AG10803 (cell line): Measurements from ENCODE around the gene RBM4.
"Not testable (repeated sequence)": the region's sequence is repeated elsewhere in the genome, so short reads cannot be mapped to it uniquely, and the experiment has no call there.

Source experiments
- DNase-seq: peaks from one replicate; pipeline ENCODE4 v3.0.0; 2010; ENCODE audit warnings: low read depth
- H3K4me3 ChIP-seq: 2 replicates; pipeline ENCODE4 v1.5.1; 2011; ENCODE audit warnings: mild to moderate bottlenecking, low read length, control low read depth
- TF ChIP-seq, protein P1 (sequence below): conservative IDR thresholded peaks from 2 replicates; pipeline ENCODE4 v1.5.1; 2011; ENCODE audit warnings: mild to moderate bottlenecking, low read length, control low read depth, inconsistent platforms

The RBM4 gene

DNA sequence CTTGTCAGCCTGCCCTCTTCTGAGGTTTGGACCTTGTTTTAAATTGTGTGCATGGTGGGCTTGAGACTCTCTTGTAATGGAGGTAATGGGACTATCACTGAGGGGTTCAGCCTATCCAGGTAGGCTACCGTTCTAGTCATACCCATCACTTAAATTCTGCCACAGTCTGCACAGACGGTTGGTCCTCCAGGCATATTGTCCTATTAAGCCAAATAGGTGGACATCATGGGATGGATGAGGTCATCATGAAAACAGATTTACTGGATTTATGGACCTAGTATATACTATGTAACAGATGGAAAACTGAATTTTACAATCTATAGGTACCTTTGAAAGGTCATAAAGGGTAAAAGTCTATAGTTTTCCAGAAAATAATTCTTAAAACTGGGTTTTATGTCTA lies 9.1 kb upstream of the RBM4 start:
- no peak overlapping the region for H3K4me3 ChIP-seq
- no peak for DNase-seq
- TF ChIP-seq, protein P1, sequence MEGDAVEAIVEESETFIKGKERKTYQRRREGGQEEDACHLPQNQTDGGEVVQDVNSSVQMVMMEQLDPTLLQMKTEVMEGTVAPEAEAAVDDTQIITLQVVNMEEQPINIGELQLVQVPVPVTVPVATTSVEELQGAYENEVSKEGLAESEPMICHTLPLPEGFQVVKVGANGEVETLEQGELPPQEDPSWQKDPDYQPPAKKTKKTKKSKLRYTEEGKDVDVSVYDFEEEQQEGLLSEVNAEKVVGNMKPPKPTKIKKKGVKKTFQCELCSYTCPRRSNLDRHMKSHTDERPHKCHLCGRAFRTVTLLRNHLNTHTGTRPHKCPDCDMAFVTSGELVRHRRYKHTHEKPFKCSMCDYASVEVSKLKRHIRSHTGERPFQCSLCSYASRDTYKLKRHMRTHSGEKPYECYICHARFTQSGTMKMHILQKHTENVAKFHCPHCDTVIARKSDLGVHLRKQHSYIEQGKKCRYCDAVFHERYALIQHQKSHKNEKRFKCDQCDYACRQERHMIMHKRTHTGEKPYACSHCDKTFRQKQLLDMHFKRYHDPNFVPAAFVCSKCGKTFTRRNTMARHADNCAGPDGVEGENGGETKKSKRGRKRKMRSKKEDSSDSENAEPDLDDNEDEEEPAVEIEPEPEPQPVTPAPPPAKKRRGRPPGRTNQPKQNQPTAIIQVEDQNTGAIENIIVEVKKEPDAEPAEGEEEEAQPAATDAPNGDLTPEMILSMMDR, result no peak

DNA sequence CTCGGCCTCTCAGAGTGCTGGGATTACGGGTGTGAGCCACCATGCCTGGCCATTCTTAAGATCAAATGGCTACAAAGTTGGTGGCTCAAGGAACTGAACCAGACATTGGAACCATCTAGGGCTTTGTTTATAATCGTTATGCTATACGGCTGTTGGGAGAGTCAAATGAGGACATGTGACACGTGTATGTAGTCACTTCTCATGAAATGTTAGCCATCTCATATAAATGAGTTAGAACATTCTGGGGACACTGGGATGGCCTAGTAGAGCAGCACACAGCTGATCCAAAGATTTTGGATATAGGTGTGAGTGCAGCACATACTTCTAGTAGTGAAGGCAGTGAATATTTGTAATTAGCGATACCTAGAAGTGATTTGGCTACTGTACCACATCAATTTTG lies 6.6 kb upstream of the RBM4 start:
- no peak overlapping the region for H3K4me3 ChIP-seq
- DNase-seq, result no peak
- TF ChIP-seq, protein P1, result no peak

DNA sequence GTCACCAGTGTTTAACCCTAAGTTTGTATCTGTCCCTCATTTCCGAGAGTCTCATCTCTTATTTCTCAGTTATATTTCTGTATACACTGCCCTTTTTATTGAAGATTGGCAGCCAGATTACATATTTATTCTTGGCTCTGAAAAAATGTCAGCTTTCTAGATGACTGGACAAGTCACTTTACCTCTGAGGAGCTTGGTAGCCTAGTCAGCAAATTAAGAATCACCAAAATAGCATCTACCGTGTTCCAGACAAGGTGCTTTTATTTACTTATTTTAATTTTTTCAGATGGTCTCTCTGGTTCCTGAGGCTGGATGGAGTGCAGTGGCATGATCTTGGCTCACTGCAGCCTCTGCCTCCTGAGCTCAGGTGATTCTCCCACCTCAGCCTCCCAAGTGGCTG lies 5.6 kb upstream of the RBM4 start:
- H3K4me3 ChIP-seq, result no peak overlapping the region
- TF ChIP-seq, protein P1, result no peak
- no peak for DNase-seq

DNA sequence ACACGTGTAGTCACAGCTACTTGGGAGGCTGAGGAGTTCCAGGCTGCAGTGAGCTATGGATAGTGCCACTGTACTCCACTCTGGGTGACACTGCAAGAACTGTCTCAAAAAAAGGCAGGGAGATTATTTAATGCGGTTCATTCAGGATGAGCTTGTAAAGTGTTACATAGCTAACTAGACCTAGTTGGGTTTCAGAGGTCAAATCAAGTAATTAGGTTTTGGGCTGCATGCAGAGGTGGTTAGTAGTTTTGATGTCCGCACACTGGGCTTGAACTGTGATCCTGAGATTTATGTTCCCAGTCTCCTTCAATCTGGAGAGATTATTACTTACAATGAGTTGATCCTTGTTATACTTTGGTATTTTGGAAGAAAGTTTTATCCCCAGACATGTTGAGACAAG lies 2.1 kb upstream of the RBM4 start:
- TF ChIP-seq, protein P1, result no peak
- H3K4me3 ChIP-seq, result no peak overlapping the region
- no peak for DNase-seq

DNA sequence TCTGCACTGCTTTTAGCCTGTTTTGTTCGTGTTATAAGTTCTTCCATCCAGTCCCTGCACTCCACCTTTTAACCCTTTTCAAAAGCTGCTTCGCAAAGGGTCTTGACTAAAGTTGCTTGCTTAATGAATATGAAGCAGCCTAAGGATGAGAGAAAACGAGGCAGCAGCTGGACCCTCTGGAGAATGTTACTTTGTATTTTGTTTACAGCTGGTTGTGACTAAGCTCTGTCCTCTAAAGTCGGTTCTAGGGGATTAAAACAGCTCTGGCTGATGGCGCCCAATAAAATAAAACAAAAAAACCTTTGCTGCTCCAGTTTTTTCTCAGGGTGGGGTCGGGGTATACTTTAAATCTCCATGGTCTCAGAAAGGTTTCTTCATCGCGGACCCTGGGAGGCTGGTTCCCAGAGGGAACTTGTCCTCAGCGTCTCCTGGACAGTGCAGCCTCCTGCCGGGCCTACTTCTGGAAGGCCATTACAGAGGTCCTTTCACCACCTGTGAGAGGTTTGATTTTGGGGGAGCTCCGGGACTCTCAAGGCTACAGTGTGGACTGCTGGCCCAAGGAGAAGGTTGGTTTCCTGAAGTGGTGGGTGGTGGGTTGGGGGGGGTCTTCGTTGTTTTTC lies 836 bp upstream of the RBM4 start:
- no peak for DNase-seq
- TF ChIP-seq, protein P1, result no peak
- peak overlapping the region; percentile 65 for H3K4me3 ChIP-seq

DNA sequence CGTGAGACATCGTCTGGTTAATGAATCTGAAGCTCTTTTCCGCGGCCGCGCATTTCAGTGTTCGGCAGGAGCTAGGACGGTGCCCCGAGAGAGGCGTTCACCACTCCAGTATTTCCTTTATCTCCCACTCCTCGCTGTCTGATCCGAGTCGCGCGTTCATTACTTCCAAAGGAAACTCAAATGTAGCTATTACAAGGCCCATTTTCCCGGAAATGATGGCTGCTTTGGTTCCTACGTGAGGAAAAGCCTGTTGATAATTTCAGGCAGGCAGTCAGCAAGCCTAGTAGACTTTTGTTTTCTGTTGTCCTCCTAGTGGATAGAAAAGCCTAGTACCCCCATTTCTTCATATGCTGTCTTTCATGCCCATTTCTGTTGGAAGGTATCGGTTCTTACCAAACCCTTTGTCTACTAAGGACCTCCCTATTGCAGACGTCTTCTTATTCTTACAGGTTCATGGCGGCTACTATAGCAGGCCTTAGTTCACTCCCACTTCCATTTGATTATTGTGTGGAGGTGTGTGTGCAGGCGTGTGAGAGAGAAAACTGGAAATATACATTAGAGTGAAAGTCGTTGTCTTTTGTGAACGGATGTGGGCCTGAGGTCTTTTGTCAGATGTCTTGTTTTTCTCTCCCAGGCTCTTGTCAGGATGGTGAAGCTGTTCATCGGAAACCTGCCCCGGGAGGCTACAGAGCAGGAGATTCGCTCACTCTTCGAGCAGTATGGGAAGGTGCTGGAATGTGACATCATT lies 737 bp downstream of the RBM4 start:
- TF ChIP-seq, protein P1, result peak; percentile 27; the same call in 1 of the 2 replicates
- DNase-seq, result peak; percentile 48
- peak overlapping the region; percentile 98 for H3K4me3 ChIP-seq

DNA sequence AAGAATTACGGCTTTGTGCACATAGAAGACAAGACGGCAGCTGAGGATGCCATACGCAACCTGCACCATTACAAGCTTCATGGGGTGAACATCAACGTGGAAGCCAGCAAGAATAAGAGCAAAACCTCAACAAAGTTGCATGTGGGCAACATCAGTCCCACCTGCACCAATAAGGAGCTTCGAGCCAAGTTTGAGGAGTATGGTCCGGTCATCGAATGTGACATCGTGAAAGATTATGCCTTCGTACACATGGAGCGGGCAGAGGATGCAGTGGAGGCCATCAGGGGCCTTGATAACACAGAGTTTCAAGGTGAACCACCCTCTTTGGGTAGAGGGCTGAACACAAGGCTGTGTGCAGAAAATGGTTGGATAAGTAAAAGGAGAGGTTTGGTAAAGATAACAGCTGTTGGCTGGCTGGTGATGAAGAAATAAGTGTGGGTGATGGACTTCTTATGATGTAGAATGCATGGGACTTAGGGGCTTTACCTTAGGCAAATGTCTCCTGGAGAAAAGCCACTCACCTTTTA lies 1.4 kb downstream of the RBM4 start:
- DNase-seq, result not testable (repeated sequence)
- H3K4me3 ChIP-seq, result peak overlapping the region; percentile 98
